Inflammatory macrophage treated with lipopolysaccharide for 1 hour (primary cell): Measurements from ENCODE around the gene CFAP45.

Experiments
- DNase-seq, 2 donors: peaks; one replicate each; pipeline ENCODE4 v3.0.0-alpha.2; 2020 to 2022

Gene CFAP45

DNA sequence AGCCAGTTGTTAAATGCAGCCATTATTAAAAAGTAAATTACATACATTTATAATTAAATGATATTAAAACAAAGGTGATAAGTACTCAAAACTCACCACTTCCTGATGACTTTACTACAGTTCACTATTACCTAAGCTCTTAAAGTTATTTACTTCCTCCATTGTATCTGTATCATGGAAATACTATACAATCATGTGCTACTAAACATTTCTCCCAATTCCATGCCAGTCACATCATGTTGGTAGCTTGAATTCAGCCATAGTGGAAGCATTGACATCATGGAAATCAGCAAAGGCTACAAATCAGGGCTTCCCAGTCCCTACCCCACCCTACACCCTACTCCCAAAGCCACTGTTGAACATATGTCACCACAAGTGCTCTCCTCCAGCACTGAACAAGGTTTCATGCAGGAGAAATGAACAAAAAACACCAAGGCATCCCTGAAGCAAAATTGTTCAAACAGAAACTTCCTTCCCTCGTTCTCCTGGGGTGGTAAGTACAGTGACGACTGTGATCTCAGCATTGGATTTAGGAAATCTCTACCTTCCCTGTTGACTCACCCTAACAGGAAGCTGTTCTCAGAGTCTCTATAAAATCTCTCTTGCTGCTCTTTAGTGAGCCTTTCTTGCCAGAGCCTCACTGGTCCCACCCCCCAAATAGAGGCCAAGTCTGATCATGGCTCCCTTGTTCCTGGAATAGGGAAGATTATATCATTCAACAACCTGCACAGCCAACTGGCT lies 50.2 kb downstream of the CFAP45 start:
- peak; percentile 71 to 79 for DNase-seq

DNA sequence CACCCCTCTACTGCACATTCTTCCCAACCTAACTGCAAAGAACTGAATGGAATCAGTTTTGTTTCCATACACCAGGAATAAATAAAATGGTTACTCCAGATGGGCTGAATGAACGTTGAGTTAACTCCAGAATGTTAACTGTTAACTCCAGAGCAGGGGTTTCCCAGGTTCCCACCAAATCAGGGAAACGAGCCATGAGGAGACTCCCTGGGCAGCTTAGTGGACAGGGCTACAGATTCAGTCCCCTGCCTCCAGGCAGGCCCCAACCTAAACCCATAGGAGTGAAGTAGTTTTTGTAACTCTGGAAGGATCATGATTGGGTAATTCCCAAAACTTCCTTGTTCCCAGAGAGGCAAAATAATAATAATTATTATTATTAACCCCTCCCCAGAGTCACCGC lies 51.6 kb downstream of the CFAP45 start:
- DNase-seq: peak; percentile 38 to 63

DNA sequence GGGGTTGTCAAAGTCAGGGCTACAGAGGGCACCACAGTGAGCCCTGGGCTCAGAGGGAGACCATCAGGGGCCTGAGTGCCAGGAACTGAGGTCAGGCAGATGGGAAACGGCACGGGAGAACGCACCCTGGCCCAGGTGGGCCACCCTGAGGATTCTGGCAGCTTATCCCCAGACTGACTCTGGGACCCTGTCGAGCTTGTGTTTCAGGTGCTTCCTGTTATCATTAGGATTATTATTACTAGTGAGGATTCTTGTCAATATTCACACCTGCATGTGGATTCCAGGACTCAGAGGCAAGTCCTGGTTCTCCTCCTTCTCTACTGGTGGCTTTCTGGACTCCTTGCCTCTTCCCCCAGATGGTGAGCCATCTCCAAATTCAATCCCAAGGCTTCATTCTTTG lies 52.7 kb downstream of the CFAP45 start:
- DNase-seq: no peak

DNA sequence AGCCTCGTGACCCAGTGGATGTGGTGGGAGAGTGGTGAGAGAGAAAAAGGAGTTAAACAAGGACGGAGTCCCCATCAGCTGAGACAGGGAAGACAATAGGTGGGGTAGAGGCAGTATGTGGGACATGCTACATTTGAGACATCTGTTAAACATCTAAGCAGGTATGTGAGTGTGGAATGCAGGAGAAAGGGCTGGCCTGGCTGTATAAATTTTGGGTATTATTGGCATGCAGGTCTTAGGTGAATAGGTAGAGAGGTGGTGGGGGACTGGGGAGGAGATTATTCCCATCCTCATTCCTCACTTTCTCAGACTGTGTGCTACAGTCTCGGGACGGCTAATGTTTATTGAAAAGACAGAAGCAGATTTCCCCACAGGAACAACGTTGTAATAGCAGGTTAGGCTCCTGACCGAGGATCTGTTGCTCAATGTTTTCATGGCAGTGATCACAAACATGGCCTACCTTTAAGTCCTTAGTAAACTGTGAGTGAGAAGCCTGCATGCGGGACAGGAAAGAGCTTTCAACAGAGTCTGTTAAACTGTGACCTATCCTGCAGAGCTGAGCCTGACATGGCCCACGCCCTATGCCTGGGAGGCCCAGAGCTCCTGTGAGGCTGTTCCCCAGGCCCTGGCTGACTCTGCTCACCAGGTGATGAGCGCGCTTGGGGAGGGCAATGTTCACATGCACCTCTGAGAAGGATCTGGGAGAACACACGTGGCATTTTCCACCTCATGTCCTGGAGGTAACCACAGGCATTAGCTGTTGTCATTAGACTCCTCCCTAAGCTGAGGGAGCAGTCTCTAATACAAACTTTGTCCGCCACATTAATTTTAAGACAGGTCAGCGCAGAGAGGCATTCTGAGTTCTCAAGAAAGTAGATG lies 54.0 kb downstream of the CFAP45 start:
- no peak for DNase-seq

DNA sequence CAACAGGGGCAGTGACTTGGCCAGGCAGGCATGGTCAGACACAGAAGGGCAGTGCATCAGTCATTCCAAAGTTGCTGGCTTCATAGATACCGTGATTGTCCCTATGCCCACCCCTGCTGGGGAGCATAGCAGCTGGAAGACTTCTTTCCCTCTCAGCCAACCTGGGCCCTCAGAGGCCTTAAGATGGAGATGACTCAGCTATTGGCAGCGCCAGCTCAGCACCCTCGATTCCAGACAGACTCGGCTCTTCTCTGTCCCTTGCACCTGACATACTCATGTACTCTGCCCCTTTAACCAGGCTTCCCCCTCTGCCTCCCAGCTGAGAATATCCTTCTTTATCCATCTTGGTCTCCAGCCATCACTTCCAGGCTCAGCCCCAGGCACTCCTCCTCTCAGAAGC lies 56.5 kb downstream of the CFAP45 start:
- DNase-seq: no peak

DNA sequence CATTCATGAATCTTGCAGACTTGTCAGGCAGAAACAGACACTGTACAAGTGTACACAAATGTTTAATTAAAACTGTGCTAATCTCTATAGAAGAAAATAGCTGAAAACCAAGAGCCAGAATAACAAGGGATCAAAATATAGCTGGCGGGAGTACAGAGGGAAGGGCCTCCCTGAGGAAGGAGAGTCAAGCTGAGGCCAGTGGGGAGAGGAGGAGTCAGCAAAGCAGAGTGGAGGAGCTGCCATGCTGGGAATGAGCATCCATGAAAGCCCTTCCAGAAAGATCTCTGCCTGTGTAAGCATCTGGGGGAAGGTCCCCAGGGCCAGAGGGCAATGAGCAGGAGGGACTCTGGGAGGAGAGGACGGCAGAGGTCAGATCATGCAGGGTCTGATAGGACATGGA lies 58.2 kb downstream of the CFAP45 start:
- no peak for DNase-seq

DNA sequence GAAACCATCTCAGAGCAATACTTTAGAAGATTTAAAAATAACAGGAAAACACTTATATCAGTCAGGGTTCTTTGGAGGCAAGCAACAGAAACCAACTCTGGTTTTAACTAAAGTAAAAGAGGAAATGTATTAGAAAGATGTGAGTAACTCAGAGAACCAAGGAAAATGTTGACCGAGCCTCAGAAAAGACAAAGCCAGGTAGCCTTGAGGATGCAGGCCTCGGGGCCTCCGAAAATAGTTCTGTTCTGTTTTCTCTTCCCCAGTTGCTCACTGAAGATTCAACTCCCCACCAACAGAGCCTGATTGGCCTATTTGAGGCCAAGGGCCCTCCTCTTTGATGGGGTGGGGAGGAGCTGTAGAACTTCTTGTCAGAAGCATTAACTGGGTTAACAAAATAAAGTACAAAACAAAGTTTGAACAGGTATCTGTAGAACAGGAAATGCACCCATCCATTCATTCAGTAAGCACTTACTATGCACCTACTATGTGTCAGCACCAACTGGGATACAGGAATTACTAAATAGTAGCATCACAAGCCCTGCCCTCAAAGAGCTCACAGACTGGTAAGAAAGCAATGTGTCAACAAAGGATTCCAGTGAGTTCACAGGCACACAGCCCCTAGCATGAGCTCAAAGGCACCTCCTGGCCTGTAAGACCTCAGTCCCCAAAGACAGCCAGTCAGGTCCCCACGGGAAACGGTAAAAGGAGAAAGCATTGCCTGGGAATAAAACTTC lies 60.7 kb downstream of the CFAP45 start:
- DNase-seq: no peak

DNA sequence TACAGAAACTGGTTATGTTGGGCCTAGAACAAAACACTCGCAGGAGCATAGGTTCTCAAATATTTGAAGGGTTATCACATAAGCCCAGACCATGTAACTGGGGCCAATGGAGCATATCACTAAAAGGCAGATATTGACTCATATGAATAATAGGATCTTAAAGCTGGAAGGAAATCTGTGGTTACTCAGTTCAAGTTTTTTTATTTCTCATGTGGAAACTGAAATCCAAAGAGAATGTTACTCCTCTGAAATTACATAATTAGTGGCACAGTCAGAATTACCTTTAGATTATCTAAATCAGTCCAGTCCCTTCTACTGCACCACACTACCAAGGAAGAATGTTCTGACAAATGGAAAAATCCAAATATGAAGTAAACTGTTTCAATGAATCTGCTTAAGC lies 61.2 kb downstream of the CFAP45 start:
- DNase-seq: no peak

DNA sequence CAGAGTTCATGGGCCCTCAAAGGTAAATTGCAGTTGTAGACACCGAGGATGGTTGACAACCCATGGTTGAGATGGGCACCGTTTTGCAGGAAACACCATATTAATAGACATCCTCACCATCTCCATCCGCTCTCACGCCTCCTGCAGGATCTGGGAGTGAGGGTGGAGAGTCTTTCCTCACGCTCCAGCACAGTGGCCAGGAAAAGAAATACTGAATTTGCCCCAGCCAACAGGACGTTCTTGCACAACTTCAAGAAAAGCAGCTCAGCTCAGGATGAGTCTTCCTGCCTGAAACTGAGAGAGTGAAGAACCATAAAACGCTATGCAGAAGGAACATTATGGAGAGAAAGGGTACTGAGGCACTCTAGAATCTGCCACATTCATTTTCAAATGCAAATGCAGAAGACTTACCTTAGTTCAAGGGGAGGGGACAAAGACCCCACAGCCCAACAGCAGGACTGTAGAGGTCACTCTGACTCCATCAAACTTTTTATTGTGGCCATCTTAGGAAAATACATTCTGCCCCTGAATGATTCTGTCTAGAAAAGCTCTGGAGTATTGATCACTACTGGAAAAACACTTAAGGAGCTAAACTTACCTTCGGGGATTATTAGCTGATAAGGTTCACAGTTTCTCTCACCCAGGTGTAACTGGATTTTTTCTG lies 64.0 kb downstream of the CFAP45 start:
- DNase-seq: no peak

DNA sequence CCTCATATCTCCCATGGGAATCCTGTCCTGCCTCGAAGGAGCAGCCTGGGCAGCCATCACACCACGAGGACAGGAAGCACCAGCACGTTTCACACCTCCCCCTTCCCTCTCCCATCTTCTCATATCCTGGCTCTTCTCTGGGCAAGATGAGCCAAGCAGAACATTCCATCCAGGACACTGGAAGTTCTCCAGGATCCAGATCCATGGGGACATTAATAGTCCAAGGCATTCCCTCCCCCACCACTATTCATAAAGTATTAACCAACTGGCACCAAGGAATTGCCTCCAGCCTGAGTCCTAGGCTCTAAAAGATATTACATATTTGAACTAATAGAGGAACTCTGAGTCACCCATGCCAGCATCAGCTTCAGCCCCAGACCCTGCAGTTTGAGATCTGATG lies 64.6 kb downstream of the CFAP45 start:
- DNase-seq: no peak

DNA sequence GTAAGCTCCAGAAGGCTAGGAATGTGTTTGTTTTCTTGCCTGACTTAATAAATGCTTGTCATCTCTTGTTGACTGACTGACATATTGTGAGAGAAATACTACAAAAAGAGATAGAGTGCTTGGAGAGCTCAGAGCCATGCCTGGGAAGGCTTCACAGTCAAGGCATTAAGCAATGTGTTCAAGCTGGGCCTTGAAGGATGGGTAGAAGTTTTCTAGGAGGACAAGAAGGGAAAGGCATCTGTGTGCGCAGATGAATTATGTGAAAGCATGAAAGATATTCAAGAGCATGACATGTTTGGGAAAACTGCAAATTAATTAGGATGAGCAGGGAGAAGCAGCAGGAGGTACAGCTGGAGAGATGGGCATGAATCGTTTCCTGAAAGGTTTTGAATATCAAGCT lies 67.7 kb downstream of the CFAP45 start:
- no peak for DNase-seq

DNA sequence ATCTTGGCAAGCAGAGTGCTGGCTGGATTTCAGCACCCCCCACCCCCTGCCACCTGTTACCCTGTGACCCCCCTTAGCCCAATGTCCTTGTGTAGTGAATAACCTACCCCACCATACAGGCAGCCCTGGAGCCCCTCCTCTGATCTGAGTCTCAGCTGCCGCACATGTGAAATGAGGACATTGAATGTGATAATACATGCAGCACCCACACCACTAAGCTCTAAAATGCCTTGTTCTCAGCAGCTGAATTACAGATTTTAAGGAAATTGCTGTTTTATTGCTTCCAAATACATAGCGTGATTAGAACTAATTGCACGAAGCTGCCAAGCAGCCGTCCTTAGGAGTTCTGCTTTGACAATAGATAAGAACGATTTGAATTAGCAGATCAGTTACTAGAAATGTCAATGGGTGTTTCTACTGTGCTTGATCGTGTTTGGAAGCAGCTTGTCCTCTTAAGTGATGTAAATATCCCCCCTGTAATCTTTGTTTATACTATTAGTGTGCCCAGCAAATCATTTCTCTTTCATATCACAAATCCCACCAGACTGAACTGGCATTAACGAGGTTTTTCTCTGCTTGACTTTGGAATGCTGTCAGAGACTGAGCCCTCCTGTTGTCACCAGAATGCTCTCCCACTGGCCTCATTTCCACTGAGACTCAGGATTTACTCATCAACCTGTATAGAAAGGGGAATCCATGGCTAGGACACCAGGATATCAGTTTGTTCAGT lies 68.4 kb downstream of the CFAP45 start:
- no peak for DNase-seq

DNA sequence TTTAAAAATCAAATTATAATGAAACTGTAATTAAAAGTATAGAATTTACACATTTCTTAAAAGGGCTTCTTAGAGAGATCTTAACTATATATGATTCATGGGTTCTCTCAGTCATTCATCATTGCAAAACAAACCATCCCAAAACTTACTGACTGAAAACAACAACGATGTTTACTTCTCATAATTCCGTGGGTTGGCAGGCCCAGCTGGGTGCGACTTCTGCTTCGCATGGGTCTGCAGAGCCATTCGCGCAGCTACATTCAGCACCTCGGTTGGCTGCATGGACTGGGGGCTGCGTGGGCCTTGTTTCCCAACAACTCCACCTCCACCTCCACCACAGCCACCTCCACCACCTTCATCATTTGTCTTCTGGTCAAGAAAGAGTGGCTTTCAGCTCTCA lies 69.2 kb downstream of the CFAP45 start:
- DNase-seq: peak; percentile 64 to 70

DNA sequence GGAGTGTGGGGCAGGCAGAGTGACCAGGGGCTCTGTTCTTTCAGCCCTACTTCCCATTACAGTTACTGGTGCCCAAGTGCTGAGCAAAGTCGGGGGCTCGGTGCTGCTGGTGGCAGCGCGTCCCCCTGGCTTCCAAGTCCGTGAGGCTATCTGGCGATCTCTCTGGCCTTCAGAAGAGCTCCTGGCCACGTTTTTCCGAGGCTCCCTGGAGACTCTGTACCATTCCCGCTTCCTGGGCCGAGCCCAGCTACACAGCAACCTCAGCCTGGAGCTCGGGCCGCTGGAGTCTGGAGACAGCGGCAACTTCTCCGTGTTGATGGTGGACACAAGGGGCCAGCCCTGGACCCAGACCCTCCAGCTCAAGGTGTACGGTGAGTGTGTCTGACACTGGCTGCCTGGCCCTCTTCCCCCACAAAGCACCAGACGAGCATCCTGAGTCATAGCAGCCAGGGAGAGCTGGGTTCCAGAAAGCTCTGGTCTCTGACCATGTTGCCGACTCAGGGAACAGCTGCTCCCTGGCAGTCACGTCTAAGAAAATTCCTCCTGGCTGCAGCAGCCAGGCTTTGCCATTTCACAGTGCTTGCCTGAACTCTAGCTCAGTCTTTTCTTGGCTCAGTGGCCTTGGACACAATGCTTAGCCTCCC lies 70.0 kb downstream of the CFAP45 start:
- no peak for DNase-seq

DNA sequence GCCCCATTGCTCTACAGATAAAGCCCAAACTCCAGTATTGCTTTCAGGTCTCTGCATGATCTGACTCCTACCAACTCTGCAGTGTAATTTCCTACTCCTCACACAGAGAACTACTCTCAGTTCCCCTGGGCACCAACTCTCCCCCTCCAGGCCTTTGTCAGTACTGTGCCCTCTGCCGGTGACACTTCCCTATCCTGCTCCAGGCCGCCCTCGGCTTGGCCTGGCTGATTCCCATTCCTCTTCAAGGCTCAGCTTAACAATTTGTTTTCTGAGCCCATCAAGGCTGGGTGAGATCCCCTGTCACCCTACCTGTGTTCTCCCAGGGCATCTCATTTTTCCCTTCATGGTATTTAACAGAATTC lies 70.7 kb downstream of the CFAP45 start:
- peak; percentile 81 to 82 for DNase-seq

DNA sequence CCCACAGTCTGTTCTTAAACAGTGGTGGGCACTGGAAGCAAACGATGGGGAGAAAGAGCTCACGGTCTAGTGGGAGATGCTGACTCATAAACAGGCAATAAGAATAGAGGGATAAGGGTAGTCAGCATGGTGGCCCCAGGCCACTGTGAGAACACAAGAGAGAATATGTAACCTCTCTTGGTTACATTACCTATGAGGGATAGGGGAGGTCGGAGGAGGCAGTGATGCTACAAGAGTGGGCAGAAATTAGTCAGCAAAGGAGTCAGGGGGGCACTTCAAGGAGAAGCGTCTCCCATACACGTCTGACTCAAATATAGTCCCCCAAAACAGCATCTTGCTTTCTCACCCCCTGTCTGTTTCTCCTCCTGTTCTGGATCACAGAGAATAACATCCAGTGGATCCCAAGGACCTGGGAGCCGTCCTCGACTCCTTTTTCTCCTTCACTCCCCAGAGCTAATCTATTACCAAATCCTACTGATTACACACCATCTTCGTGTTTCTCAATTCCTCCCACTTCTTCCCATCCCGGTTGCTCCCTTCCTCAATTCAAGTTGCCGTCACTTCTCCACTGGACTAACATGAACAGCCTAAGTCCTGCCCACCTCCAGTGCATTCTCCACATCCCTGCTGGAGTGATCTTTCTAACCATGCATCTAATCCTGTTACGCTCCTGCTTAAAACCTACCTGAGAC lies 71.2 kb downstream of the CFAP45 start:
- DNase-seq: peak; percentile 91 to 92

DNA sequence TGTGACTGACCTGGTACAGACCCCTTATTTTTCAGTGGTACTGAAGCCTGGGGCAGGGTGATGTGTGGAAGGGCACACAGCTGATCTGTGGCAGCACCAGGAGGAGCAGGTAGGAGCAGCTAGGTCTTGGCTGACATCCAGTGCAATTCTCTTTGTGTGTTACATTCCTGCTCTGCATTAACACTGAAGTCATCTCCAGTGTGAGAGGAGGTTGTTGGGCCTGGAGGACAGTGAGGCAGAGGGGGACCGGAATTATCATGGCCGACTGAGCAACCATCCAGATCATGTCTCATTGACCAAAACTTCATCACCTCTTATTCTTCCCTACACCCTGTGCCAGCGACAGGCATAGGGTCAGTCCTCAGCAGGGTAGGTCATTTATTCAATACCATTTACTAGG lies 71.8 kb downstream of the CFAP45 start:
- no peak for DNase-seq

DNA sequence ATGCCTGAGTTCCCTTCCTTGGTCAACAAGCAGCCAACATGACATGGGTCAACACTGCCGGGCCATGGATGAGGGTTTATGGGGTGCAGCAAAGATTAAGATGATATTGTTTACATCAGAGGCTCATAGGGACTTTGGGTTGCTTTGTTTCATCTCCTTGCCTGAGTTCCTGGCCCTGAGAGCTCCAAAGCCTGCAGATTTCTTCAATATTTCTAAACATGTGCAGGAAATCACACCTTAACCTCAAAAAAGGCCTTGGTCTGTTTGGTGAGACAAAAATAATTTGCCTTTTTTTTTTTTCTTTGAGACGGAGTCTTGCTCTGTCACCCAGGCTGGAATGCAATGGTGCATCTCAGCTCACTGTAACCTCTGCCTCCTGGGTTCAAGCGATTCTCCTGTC lies 72.4 kb downstream of the CFAP45 start:
- DNase-seq: no peak

DNA sequence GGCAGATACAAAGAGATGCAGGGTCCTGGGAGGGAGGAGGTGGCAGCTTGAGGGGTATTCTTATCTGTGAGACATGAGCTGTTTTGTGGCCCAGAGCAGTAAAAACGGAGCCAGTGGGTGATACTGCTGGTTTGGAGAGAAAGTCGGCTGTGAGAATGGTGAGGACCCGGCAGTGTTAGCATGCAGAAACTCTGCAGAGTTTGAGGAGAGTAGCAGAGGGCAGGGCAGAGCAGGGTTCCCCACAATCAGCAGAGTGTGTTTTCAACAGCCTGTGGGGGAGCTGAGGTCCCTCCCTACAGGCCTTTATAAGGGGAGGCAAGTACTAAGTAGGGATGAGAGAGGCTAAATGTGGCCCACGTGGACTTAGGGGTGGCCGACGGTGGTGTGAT lies 72.9 kb downstream of the CFAP45 start:
- no peak for DNase-seq

DNA sequence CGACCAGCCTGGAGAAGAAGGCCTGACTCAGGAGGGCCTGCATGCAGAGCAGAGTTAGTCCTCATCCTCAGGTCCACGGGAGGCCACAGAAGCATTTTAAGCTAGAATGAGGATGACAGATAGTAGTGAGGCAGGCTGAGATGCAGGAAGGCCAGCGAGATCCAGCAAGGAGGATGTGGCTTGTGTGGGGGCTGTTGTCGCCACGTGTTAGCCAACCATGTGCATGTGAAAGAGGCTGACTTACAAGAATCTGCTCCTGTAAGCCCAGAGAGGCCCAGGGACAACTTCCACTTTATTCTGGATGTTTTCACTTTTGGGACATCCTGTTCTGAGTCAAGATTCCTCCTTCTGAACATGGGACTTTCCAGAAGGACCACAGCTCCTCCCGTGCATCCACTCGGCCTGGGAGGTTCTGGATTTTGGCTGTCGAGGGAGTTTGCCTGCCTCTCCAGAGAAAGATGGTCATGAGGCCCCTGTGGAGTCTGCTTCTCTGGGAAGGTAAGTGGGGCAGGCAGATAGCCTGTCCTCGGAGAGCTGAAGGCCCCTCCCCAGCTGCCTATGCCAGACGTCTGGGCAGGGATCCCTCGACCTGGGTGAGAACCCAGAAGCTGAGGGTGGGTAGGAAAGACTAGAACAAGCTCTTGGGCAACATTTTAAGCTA lies 73.4 kb downstream of the CFAP45 start, which contains the start of gene SLAMF8:
SLAMF8 (plus strand) TSS at position 433 of the 661 bp plus-strand sequence; CDS start at position 459, 26 bp downstream.
- DNase-seq: peak; percentile 90 to 97

DNA sequence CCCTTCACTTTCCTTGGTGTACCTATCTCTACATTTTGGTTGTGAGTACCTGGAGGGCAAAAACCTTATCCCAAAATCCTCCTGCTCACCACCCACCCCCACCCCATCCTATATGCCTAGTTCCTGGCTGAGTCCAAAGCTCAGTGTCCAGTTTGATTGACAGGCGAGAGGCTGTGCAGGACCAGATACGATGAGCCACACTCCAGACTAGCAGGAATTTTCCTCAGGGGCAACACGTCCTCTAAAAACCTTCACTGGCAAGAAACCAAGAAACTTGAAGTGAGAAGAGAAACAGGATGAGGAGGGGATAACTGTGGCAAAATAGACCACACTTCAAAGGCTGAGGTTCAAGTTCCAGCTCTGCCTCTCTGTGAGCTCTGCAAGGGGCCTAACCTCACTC lies 74.4 kb downstream of the CFAP45 start:
- DNase-seq: no peak
